Astrocyte of the spinal cord (primary cell): ENCODE measurements around the gene MDP1.
A peak's percentile ranks its signal among the peaks of the same experiment; 100 is the strongest.

ENCODE experiments used
- DNase-seq: peaks from one replicate; pipeline ENCODE4 v3.0.0; 2011; ENCODE audit warnings: low read depth, low spot score
- H3K4me3 ChIP-seq: 2 replicates; pipeline ENCODE4 v1.5.1; 2011; ENCODE audit warnings: low read depth, mild to moderate bottlenecking, low read length, moderate library complexity
- in situ Hi-C: cut with HindIII; loops from 2 replicates; pipeline ENCODE4 v1.10.0; 2017; ENCODE audit warnings: low sequenced_read_pairs
- TF ChIP-seq, protein P1 (sequence below): IDR thresholded peaks from 2 replicates; pipeline ENCODE4 v1.5.1; 2012; ENCODE audit warnings: low read depth, mild to moderate bottlenecking, low read length, inconsistent platforms

The MDP1 gene

DNA sequence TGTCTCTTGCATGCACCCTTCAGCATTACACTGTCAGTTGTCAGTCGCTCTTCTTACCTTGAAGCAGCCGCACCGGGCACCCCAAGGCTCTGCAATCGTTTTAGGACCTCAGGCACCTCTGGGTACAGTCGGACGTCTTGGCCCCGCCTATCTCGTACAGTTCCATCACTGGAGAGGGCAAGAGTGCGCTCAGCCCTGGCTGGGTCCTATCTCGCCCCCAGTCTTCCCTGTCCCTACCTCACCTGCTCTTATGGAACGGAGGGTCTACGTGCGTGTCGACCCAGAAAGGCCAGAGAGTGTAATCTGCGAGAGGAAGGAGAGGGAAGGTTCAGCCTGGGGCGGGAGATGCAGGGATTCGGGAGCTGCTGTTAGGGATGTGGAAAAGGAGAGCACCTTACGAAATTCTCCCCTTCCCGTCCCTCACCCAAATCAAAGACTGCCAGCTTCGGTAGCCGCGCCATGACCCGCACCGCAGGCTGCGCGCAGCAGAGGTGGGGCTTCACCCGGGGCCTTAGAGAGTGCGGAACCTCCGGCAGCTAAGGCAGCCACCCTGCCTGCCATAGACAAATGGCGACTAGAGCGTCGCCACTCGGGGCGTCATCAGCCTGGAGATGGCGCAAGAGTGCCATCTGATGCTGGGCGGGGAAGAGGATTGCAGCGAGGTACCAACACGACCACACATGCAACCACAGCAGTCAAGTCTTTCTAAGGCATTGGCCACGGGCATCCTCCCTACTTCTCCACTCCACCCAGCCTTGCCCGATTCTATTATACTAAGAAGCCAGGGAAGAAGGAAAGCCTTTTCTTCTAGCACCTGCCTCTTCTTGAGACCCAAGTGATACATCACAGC is at the start of gene MDP1:
TSS of gene MDP1 (minus strand) at position 572 of the 850 bp plus-strand sequence. CDS start at position 461, 111 bp downstream.
- TF ChIP-seq, protein P1, sequence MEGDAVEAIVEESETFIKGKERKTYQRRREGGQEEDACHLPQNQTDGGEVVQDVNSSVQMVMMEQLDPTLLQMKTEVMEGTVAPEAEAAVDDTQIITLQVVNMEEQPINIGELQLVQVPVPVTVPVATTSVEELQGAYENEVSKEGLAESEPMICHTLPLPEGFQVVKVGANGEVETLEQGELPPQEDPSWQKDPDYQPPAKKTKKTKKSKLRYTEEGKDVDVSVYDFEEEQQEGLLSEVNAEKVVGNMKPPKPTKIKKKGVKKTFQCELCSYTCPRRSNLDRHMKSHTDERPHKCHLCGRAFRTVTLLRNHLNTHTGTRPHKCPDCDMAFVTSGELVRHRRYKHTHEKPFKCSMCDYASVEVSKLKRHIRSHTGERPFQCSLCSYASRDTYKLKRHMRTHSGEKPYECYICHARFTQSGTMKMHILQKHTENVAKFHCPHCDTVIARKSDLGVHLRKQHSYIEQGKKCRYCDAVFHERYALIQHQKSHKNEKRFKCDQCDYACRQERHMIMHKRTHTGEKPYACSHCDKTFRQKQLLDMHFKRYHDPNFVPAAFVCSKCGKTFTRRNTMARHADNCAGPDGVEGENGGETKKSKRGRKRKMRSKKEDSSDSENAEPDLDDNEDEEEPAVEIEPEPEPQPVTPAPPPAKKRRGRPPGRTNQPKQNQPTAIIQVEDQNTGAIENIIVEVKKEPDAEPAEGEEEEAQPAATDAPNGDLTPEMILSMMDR, result peak; percentile 70
- peak within 1 kb of the TSS; percentile 62 for H3K4me3 ChIP-seq
- in situ Hi-C loops, result no loop called here
- DNase-seq, result peak; percentile 89

DNA sequence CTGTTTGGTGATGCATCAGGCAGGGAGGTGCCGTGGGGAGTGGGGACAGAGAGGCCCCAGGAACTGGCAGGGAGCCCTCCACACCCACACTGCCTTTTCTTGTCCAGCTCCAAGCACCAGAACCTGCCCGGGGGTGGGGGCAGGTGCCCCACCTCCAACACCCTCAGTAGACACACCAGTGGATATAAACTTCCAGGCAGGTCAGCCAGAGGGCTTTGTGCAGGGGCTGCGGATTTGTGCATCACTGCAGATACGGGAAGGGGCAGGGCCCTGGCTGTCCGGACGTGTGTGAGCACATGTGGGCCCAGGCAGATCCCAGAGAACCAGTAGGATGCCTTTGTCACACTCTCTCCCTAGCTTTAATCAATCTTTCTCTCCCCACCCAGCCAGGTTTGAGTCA is 48.4 kb upstream of the MDP1 start:
- in situ Hi-C loops, result no loop called here
- no peak for DNase-seq
- H3K4me3 ChIP-seq, result no peak overlapping the region
- TF ChIP-seq, protein P1, result no peak

DNA sequence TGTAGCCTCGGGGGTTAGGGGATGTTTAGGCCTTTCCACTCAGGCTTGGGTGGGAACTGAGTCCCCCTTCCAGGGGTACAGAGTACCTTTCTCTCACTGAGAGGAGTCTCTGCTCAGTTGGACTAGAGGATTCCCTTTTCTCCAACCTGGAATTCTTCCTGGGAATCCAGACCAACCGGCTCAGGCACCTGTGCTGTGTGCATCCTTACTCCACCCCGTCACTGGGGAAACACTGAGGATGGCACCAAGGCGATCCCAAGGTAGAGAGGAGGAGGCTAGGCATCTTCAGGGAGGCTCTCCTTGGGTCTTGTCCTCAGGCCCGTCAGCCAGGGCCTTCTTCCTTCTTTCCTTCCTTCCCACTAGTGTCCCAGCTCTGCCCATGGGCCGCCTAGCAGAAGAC is 48.0 kb upstream of the MDP1 start:
- TF ChIP-seq, protein P1, result no peak
- H3K4me3 ChIP-seq, result no peak overlapping the region
- no peak for DNase-seq
- in situ Hi-C loops, result no loop called here

DNA sequence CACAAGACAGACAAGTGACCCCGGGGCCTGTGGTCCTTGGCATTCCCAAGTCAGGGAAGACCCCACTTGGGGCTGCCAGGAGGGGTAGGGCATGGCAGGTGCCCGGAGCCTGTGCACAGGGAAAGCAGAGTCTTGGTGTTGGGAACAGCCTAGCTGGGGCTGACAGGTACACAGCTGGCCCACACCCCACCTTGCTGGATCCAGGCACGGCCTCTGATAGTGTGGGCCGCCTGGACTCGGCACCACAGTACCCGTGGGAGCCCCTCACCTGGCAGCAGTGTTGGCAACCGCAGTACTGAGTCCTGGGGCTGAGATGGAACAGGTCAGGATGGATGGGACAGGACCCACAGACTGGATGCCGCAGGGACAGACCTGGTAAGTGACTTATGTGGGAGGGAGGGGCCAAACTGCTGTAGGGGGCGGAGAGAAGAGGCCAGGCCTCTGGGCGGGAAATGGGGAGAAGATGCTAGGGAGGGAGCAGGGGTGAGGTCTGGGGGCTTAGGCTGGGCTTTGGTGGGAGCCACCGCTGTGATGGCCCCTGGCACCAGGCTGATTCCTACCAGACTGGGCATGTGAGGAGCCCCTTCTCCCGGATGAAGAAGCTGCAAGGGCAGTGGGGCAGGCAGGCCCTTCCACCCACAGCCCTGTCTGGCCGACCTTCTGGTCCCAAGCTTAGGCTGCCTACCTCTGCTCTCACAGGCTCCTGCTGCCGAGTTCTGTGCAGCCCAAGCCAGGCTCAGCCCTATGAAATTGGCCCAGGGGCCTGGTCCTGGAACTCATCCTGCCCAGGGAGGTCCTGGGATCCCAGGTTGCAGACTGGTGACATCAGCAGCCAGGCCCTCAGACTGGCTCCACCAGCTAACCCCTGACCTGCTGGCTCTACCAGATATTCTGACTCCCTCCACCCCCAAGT is 47.2 kb upstream of the MDP1 start, which contains the start of gene TGM1:
TSS of gene TGM1 (minus strand) at position 357 of the 913 bp plus-strand sequence. CDS start 825 bp downstream, outside the sequence.
- in situ Hi-C loops, result no loop called here

DNA sequence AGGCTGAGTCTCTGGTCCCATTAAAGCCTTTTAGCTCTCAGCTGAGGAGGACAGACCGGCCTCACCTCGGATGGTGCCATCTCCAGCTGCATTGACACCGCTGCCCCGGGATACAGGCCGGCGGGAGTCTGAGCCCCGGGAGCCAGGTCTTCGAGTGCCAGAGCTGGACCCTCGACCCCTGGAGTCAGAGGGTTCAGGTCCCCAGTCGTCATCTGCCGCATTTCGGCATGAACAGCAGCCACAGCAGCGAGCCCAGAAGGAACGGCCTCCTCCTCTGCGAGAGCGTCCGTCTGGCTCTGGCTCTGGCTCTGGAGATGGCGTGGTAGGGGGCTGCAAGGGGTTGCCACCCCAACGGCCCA is 46.1 kb upstream of the MDP1 start:
- DNase-seq, result no peak
- no peak overlapping the region for H3K4me3 ChIP-seq
- in situ Hi-C loops, result no loop called here
- TF ChIP-seq, protein P1, result no peak

More for the DNA sequence above, 47.2 kb upstream of the MDP1 start, which contains the start of gene TGM1:
- TF ChIP-seq, protein P1, result no peak
- no peak for DNase-seq
- H3K4me3 ChIP-seq, result no peak within 1 kb of the TSS

DNA sequence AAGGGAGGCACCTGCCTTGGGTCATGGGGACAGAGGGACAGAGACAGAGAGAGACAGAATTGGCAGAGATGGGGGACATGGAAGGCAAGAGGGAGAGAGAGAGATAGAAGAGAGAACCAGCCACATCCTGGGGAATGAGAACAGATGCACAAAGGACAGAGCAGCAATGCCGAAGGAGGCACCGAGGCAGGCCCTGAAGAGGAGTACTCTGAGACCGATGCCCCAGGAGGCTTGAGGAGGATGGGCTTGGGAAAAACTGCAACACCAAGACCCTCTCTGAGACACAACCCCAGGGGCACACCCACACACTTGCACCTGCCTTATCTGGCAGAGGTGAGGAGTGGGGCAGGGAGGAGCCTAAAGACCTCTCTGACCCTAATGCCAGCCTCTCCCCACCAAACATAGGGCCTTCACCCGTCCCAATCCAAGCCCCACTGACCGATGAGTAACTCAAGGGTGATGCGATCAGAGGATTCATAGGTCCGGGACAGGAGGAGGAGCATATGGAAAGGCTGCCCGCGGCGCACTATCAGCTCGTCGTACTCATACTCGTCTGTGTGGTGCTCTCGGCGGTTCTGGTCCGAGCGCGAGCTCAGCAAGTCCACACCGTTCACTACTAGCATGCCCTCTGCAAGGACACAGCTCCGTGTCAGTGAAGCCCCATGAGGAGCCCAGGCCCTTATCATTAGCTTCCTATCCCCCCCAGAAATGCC is 45.5 kb upstream of the MDP1 start:
- H3K4me3 ChIP-seq, result no peak overlapping the region
- TF ChIP-seq, protein P1, result no peak
- no peak for DNase-seq
- in situ Hi-C loops, result no loop called here
